ENCODE data around the gene WFIKKN2. TPM values are rescaled to one million over a fixed set of nuclear protein-coding genes. Genes with fewer than 3 reads are reported as not detected.

WFIKKN2 gene
- total RNA-seq, 4 donors from 2014 or later: 0.73 to 6.0 TPM; not detected in 2

- no peak overlapping the region for H3K27ac ChIP-seq
- TF ChIP-seq CTCF (IDR thresholded peaks at IDR 0.05) (no peak), POLR2A (IDR thresholded peaks at IDR 0.05) (no peak)
- H3K4me1 ChIP-seq: no peaks in the 10 kb centered on the region
- H3K27me3 ChIP-seq: no peaks in the 10 kb centered on the region
- no peak for DNase-seq
- no peak overlapping the region for H3K4me3 ChIP-seq
- no peaks in the 10 kb centered on the region for H3K36me3 ChIP-seq
- intact Hi-C loops (cut with DNase I; ENCODE audit: low total_unique reads): no loop called here
- no peaks in the 10 kb centered on the region for H3K9me3 ChIP-seq
These were observed 12.8 kb upstream of the WFIKKN2 start for GRCh38 chr17:50822550-50822949.

- no peaks in the 10 kb centered on the region for H3K27me3 ChIP-seq
- TF ChIP-seq CTCF (IDR thresholded peaks at IDR 0.05) (no peak), POLR2A (IDR thresholded peaks at IDR 0.05) (no peak)
- no peaks in the 10 kb centered on the region for H3K4me1 ChIP-seq
- DNase-seq: no peak
- H3K9me3 ChIP-seq: no peaks in the 10 kb centered on the region
- no peak overlapping the region for H3K4me3 ChIP-seq
- no peaks in the 10 kb centered on the region for H3K36me3 ChIP-seq
- intact Hi-C loops (cut with DNase I; ENCODE audit: low total_unique reads): no loop called here
- H3K27ac ChIP-seq: no peak overlapping the region
These were observed 11.0 kb upstream of the WFIKKN2 start for GRCh38 chr17:50824429-50824828.

- no peaks in the 10 kb centered on the region for H3K36me3 ChIP-seq
- TF ChIP-seq POLR2A (IDR thresholded peaks at IDR 0.05): no peak
- no peak for TF ChIP-seq CTCF (IDR thresholded peaks at IDR 0.05)
- no peaks in the 10 kb centered on the region for H3K27me3 ChIP-seq
- H3K4me3 ChIP-seq: no peak overlapping the region
- H3K27ac ChIP-seq: no peak overlapping the region
- no peak for DNase-seq
- H3K4me1 ChIP-seq: no peaks in the 10 kb centered on the region
- intact Hi-C loops (cut with DNase I; ENCODE audit: low total_unique reads): no loop called here
- no peaks in the 10 kb centered on the region for H3K9me3 ChIP-seq
These were observed 10.2 kb upstream of the WFIKKN2 start for GRCh38 chr17:50825188-50825587.

GRCh38 chr17:50828508-50829170 lies 6.7 kb upstream of the WFIKKN2 start:
- TF ChIP-seq CTCF (IDR thresholded peaks at IDR 0.05) (no peak), POLR2A (IDR thresholded peaks at IDR 0.05) (no peak)
- no peaks in the 10 kb centered on the region for H3K9me3 ChIP-seq
- DNase-seq: no peak
- no peak overlapping the region for H3K4me3 ChIP-seq
- H3K4me1 ChIP-seq: no peaks in the 10 kb centered on the region
- H3K27me3 ChIP-seq: no peaks in the 10 kb centered on the region
- no peaks in the 10 kb centered on the region for H3K36me3 ChIP-seq
- H3K27ac ChIP-seq: no peak overlapping the region
- intact Hi-C loops (cut with DNase I; ENCODE audit: low total_unique reads): no loop called here

- intact Hi-C loops (cut with DNase I; ENCODE audit: low total_unique reads): no loop called here
- TF ChIP-seq CTCF (IDR thresholded peaks at IDR 0.05) (no peak), POLR2A (IDR thresholded peaks at IDR 0.05) (no peak)
- no peak for DNase-seq
- Histone ChIP-seq H3K9me3 (no peaks in the 10 kb centered on the region), H3K4me1 (no peaks in the 10 kb centered on the region), H3K4me3 (no peak overlapping the region), H3K27me3 (no peaks in the 10 kb centered on the region), H3K27ac (no peak overlapping the region), H3K36me3 (no peaks in the 10 kb centered on the region)
These were observed 6.1 kb upstream of the WFIKKN2 start for GRCh38 chr17:50829332-50829731.

All from uterus (tissue), 4 donors.